GF-D8 (cell line): Measurements from ENCODE around the gene ZNF316.

ENCODE experiments used
- DNase-seq: peaks from one replicate; lab custom pipeline; 2025; lab: John Stamatoyannopoulos, UW

Gene ZNF316

GRCh38 chr7:6621195-6622133 lies 15.7 kb upstream of the ZNF316 start:
- no peak for DNase-seq

DNA sequence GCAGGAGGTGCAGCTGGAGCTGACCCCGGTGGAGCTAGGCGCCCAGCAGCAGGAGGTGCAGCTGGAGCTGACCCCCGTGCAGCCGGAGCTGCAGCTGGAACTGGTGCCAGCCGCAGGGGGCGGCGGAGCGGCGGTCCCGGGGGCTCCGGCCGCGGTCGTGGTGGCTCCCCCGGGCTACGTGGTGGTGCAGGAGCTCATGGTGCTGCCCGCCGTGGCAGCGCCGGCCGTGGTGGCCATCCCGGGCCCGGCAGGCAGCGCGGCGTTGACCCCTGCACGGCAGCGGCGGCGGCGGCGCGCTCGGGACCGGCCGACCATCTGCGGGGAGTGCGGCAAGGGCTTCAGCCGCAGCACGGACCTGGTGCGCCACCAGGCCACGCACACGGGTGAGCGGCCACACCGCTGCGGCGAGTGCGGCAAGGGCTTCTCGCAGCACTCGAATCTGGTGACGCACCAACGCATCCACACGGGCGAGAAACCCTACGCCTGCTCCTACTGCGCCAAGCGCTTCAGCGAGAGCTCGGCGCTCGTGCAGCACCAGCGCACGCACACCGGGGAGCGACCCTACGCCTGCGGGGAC lies 14.9 kb upstream of the ZNF316 start:
- no peak for DNase-seq

DNA sequence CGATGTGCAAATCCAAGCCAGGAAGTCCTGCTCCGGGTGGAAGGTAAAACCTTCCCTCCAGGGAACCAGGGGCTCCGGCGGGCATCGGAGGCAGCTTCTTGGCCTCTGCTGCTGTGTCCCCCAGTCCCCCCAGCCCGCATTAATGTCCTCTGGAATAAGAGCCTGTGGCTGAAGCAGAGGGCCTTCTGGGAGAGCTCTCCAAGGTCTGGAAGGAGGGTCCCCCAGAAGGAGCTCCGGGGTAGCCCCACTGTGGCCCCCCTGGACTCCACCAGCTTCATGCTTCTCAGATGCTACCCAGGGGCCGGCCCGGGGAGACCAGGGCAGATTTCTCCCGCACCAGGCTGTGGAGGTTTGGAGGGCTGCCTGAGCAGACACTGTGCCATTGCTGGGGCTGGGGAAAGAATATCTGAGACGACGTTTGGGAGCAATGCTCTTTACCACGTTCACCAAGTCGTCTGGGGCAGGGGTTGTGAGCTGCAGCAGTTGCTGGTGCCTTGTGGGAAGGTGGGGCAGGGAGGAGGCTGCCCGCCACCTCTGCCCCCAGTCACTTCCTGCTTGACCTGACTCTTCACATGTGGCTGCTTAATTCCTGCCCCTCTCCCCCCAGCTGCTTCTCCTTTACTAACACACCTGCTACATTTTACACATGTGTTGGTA lies 13.4 kb upstream of the ZNF316 start:
- DNase-seq = no peak

- DNase-seq = no peak
Observed at GRCh38 chr7:6624246-6624611, 12.9 kb upstream of the ZNF316 start.

- DNase-seq = no peak
Observed at GRCh38 chr7:6628045-6628444, 9.1 kb upstream of the ZNF316 start.

DNA sequence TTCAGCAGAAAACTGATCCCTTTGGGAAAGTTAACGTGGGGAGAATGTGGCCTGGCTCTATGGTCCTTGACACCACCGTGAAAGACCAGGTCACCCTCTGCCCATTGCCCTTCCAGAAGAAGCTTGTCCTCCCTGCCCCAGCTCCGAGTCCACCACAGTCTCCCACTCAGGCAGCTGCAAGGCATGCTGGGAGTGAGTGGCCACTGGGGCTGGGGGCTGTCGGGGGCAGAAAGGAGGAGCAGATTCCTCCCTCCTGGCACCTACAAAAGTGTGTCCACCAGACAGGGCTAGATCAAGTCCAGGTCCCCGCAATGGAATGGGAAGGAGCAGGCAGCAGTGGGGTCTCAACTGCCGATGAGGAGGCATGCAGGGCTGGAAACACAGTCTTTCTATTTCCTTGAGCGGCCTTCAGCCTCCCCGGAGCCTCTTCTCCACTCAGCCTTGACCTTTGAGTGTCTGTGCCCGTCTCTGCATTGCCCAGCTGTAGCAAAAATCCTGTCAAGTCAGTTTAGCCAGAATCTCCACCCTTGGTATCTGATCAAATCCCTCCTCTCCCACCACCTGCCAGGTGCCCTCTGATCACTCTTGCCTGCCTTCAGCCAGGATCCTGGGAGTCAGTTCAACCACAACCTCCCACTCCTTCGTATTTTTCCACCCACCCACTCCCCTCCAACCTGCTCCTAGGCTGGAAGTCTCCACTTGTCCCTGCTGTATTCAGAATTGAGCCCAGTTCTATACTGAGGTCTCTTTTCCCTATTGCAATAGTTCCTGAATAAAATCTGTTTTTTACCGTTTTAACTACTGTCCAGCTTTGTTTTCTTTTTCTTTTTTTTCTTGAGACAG lies 6.9 kb upstream of the ZNF316 start:
- DNase-seq = no peak

GRCh38 chr7:6631605-6632004 lies 5.5 kb upstream of the ZNF316 start:
- no peak for DNase-seq

GRCh38 chr7:6634021-6634420 lies 3.1 kb upstream of the ZNF316 start:
- DNase-seq = no peak

GRCh38 chr7:6634971-6635370 lies 2.1 kb upstream of the ZNF316 start:
- DNase-seq = peak; percentile 81

GRCh38 chr7:6637544-6638229 lies 569 bp downstream of the ZNF316 start:
- peak; percentile 24 for DNase-seq

- DNase-seq = no peak
Observed at GRCh38 chr7:6639032-6639431, 1.9 kb downstream of the ZNF316 start.

DNA sequence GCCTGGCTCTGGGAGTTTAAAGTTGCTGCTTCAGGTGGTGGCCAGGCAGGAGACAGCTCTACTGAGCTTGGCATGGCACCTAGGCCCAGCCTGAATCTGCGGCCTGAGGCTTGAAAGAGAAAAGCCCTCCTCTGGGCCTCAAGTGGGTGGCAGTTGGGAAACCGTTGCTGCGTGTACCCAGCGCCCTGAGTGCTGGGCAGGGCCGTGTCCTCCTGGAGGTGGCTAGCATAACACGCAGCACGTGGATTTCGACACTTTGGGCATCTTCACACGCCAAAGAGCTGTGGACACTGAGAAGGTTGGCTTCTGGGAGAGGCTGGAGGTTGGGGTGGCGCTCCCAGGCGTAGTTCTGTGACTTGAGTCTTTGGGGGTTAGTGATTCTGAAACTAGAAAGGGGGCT lies 2.5 kb downstream of the ZNF316 start:
- no peak for DNase-seq

GRCh38 chr7:6640246-6640721 lies 3.2 kb downstream of the ZNF316 start:
- DNase-seq = no peak

DNA sequence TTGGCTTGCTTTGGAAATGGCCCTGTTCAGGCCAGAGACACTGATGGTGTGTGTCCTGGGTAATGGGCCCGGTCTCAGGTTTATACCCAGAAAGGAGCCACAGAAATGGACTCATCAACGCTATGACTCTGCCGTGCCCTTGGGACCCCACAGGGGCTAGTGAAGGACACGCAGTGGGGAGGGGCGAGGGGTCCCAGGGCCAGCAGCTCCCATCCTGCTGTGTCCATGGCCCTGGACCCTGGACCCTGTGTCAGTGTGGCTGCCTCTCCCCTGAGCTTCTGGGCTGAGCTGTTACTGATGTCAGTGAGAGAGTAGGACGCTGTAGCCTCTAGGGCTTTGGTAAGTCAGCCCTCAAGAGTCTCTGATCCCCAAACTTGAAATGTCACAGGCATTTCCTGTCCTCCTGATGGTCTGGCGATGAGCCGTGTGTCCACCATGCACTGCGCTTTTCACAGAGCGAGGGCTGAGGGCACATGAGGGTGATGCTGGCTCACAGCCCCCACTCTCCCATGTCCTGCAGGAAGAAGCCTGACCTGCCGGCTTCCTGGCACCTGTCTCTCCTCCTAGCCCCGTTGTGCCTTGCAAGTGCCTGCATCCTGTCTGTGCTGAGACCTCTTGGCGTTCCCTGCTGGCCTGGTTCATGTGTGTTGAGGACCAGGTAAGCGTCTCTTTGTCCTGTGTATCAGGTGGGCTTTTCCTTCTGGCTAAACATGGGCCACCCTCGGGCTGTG lies 4.4 kb downstream of the ZNF316 start:
- no peak for DNase-seq

DNA sequence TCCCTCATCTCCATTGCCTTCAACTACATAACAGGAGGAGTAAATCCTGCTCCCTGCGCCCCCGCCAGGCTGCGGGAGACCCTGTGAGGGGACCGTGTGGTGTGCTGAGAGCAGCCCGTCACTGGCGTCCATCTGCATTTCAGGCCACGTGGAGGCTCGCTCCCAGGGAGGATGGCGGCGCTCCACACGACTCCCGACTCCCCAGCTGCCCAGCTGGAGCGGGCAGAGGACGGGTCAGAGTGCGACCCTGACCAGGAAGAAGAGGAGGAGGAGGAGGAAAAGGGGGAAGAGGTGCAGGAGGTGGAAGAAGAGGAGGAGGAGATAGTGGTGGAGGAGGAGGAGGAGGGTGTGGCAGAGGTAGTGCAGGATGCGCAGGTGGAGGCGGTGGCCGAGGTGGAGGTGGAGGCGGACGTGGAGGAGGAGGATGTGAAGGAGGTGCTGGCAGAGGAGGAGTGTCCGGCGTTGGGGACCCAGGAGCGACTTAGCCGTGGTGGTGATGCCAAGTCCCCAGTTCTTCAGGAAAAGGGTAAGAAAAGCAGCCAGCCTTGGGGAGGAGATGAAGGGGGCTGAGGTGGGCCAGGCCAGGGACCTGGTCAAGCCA lies 5.2 kb downstream of the ZNF316 start:
- no peak for DNase-seq

DNA sequence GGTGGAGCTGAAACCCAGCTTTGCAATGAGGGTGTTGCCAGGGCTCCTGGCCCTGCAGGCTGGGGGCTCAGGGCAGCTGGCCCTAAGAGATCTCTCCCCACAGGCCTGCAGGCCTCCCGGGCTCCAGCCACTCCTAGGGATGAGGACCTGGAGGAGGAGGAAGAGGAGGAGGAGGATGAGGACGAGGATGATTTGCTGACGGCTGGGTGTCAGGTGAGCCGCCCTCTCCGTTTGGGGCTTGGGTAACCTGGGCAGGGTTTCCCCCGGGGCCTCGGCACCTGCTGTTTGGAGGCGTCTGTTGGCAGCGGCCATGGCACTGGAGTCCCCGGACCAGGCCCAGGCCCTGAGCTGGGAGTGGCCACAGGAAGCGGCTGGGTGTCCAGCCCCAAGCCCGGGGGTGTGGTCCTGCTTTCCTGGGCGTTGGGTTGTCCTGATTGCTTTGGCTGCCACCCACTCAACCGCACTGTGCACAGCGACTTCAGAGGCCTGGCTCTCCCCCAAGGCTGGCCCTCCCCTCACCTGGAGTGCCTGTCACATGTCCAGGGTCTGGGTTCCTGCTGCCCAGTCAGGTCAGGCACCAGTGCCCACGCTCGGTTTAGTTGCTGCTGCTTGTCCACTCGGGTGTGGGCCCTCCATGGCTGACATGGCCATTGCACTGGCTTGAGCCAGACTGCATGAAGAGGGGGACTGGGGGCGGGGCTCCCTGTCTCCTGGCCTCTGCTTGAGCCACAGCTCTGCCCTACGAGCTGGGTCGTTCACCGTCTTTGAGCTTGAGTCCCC lies 5.9 kb downstream of the ZNF316 start:
- DNase-seq = no peak

GRCh38 chr7:6643915-6644625 lies 7.0 kb downstream of the ZNF316 start:
- no peak for DNase-seq

- DNase-seq = no peak
Observed at GRCh38 chr7:6644728-6645127, 7.6 kb downstream of the ZNF316 start.

DNA sequence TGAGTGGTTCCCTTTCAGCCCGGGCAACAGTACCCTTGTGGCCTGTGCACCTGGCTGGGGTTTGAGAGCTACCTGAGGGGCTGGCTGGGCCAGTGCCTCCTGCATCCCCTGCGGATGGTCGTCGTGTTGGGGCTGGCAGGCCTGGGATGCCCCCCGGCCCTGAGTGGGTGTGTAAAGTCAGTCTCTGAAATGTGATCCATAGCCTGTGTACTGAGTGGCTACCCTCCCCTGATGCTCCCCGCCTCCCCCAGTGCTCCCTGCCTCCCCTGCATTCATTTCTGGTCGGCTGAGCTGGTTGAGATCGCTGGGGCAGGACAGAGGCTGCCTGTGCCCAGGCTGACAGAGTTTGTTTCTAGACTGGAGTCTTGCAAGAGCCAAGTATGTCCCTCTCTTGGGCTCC lies 9.3 kb downstream of the ZNF316 start:
- no peak for DNase-seq
